Measurements from ENCODE around the gene SURF6. TPM values are rescaled to one million over a fixed set of nuclear protein-coding genes. Genes with fewer than 3 reads are reported as not detected.

The SURF6 gene
- total RNA-seq, 1 donor = 7.6 TPM

DNA sequence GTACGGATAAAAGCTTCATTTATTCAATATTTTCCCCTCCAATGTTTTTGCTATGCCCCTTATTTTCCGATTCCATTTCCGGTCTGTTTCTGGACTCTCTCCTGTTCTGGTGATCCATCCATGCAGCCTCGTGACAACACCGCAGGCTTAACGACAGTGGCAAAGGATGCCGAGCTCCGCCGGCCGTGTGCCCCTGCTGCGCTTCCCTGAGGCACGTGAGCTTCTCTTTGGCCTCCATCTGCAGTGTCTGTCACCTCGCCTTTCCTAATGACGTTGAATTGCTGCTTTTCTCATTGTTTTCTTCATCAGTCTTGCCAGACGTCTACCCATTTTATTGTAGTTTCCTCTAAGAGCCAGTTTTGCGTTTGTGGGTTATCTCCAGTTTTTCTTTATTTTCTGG, 28.7 kb downstream of the SURF6 start:
- peaks cover 9% of the 10 kb centered on the region for H3K27me3 ChIP-seq (ENCODE audit: insufficient read depth, low read length)

GRCh38 chr9:133306242-133307204, 29.5 kb downstream of the SURF6 start:
- Histone ChIP-seq H3K79me2 (ENCODE audit: insufficient read depth, low read length) (no peaks in the 10 kb centered on the region), H3K4me2 (ENCODE audit: insufficient read depth, low read length) (no peak overlapping the region), H3K4me3 (ENCODE audit: insufficient read depth, low read length) (no peak overlapping the region), H2AFZ (ENCODE audit: low read length) (no peak overlapping the region), H4K20me1 (ENCODE audit: insufficient read depth, low read length) (no peaks in the 10 kb centered on the region), H3K36me3 (ENCODE audit: insufficient read depth, low read length) (no peaks in the 10 kb centered on the region), H3K9me3 (ENCODE audit: low read depth, low read length) (no peaks in the 10 kb centered on the region), H3K27ac (ENCODE audit: low read depth, low read length) (no peak overlapping the region), H3K27me3 (ENCODE audit: insufficient read depth, low read length) (peaks cover 10% of the 10 kb centered on the region), H3K4me1 (ENCODE audit: insufficient read depth, low read length) (no peaks in the 10 kb centered on the region)
- no peak for DNase-seq (ENCODE audit: insufficient read length, low spot score, missing footprints)
- TF ChIP-seq, protein P1, sequence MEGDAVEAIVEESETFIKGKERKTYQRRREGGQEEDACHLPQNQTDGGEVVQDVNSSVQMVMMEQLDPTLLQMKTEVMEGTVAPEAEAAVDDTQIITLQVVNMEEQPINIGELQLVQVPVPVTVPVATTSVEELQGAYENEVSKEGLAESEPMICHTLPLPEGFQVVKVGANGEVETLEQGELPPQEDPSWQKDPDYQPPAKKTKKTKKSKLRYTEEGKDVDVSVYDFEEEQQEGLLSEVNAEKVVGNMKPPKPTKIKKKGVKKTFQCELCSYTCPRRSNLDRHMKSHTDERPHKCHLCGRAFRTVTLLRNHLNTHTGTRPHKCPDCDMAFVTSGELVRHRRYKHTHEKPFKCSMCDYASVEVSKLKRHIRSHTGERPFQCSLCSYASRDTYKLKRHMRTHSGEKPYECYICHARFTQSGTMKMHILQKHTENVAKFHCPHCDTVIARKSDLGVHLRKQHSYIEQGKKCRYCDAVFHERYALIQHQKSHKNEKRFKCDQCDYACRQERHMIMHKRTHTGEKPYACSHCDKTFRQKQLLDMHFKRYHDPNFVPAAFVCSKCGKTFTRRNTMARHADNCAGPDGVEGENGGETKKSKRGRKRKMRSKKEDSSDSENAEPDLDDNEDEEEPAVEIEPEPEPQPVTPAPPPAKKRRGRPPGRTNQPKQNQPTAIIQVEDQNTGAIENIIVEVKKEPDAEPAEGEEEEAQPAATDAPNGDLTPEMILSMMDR (IDR thresholded peaks at IDR 0.05; ENCODE audit: extremely low read depth, low read depth, low read length) = no peak

More for the DNA sequence above, 28.7 kb downstream of the SURF6 start:
- no peak overlapping the region for H3K27ac ChIP-seq (ENCODE audit: low read depth, low read length)
- H2AFZ ChIP-seq (ENCODE audit: low read length) = no peak overlapping the region
- H3K79me2 ChIP-seq (ENCODE audit: insufficient read depth, low read length) = no peaks in the 10 kb centered on the region
- H3K36me3 ChIP-seq (ENCODE audit: insufficient read depth, low read length) = no peaks in the 10 kb centered on the region
- no peaks in the 10 kb centered on the region for H4K20me1 ChIP-seq (ENCODE audit: insufficient read depth, low read length)
- no peaks in the 10 kb centered on the region for H3K9me3 ChIP-seq (ENCODE audit: low read depth, low read length)
- no peaks in the 10 kb centered on the region for H3K4me1 ChIP-seq (ENCODE audit: insufficient read depth, low read length)
- no peak for DNase-seq (ENCODE audit: insufficient read length, low spot score, missing footprints)
- H3K4me3 ChIP-seq (ENCODE audit: insufficient read depth, low read length) = no peak overlapping the region
- H3K4me2 ChIP-seq (ENCODE audit: insufficient read depth, low read length) = no peak overlapping the region
- TF ChIP-seq, protein P1 (IDR thresholded peaks at IDR 0.05; ENCODE audit: extremely low read depth, low read depth, low read length) = no peak

- H3K4me2 ChIP-seq (ENCODE audit: insufficient read depth, low read length) = no peak overlapping the region
- no peak overlapping the region for H3K27ac ChIP-seq (ENCODE audit: low read depth, low read length)
- no peaks in the 10 kb centered on the region for H3K36me3 ChIP-seq (ENCODE audit: insufficient read depth, low read length)
- no peaks in the 10 kb centered on the region for H4K20me1 ChIP-seq (ENCODE audit: insufficient read depth, low read length)
- TF ChIP-seq, protein P1 (IDR thresholded peaks at IDR 0.05; ENCODE audit: extremely low read depth, low read depth, low read length) = no peak
- H3K4me1 ChIP-seq (ENCODE audit: insufficient read depth, low read length) = no peaks in the 10 kb centered on the region
- no peak overlapping the region for H3K4me3 ChIP-seq (ENCODE audit: insufficient read depth, low read length)
- no peaks in the 10 kb centered on the region for H3K9me3 ChIP-seq (ENCODE audit: low read depth, low read length)
- H2AFZ ChIP-seq (ENCODE audit: low read length) = no peak overlapping the region
- peaks cover 10% of the 10 kb centered on the region for H3K27me3 ChIP-seq (ENCODE audit: insufficient read depth, low read length)
- no peak for DNase-seq (ENCODE audit: insufficient read length, low spot score, missing footprints)
- no peaks in the 10 kb centered on the region for H3K79me2 ChIP-seq (ENCODE audit: insufficient read depth, low read length)
Measured at GRCh38 chr9:133305731-133306130, 30.3 kb downstream of the SURF6 start.

Data from osteoblast (primary cell).